ENCODE data around the gene HSPA12A. TPM values are rescaled to one million over a fixed set of nuclear protein-coding genes. Genes with fewer than 3 reads are reported as not detected.

Gene HSPA12A
- total and polyA plus RNA-seq, 7 experiments from 2014 or later, result 0.06 to 0.07 TPM; not detected in 5

DNA sequence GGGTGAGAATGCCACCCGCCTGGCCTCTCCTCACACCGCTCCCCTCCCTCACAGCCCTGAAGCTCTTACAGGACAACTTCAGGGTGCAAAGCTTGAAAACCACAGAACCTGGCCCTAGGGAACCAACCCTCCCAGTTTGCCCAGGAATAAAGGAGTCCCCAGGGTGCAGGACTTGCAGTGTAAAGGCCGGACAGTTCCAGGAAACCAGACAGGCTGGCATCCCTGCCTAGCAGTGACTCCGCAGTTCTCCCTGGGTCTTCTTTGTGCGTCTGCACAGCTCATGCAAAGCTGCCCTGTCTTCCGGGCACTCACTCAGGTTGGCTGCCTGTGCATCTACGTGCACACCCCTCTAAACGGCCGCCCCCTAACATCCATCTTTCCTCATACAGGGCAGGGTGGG lies 36.1 kb downstream of the HSPA12A start:
- Mint-ChIP-seq H3K9me3 (peaks cover 0 to 3% (median 0%) of the 10 kb centered on the region in 11 donors), H3K27me3 (peaks cover 11 to 62% (median 42%) of the 10 kb centered on the region in 5 donors), H3K36me3 (no peaks in the 10 kb centered on the region), H3K4me1 (no peaks in the 10 kb centered on the region), H3K4me3 (no peak overlapping the region), H3K27ac (no peak overlapping the region)
- H3K4me1 ChIP-seq (ENCODE audit: control insufficient read depth in 2 of 2, insufficient read depth in 2 of 2, low read length in 2 of 2), result no peaks in the 10 kb centered on the region
- CTCF ChIA-PET, result no interaction called here
- no peak overlapping the region for H3K27ac ChIP-seq (ENCODE audit: low read depth, low read length)
- no peaks in the 10 kb centered on the region for H3K9me3 ChIP-seq (ENCODE audit: control insufficient read depth in 2 of 3, low read length in 3 of 3)
- no peaks in the 10 kb centered on the region for H3K27me3 ChIP-seq (ENCODE audit: control insufficient read depth in 2 of 2, insufficient read depth in 2 of 2, low read length in 2 of 2)
- no peak overlapping the region for H3K4me3 ChIP-seq (ENCODE audit: low read length)
- POLR2A ChIA-PET, result no interaction called here
- intact Hi-C loops (cut with micrococcal nuclease), result no loop called here
- DNase-seq (no peak), ATAC-seq (no peak)
- no peaks in the 10 kb centered on the region for H3K36me3 ChIP-seq (ENCODE audit: control insufficient read depth in 2 of 3, insufficient read depth in 3 of 3, low read length in 3 of 3)

GRCh38 chr10:116705498-116705897 lies 36.9 kb downstream of the HSPA12A start:
- H3K36me3 ChIP-seq (ENCODE audit: control insufficient read depth in 2 of 3, insufficient read depth in 3 of 3, low read length in 3 of 3), result no peaks in the 10 kb centered on the region
- H3K27me3 ChIP-seq (ENCODE audit: control insufficient read depth in 2 of 2, insufficient read depth in 2 of 2, low read length in 2 of 2), result no peaks in the 10 kb centered on the region
- intact Hi-C loops (cut with micrococcal nuclease), result no loop called here
- CTCF ChIA-PET, result no interaction called here
- H3K36me3 Mint-ChIP-seq, result no peaks in the 10 kb centered on the region
- H3K4me3 ChIP-seq (ENCODE audit: low read length), result no peak overlapping the region
- no peaks in the 10 kb centered on the region for H3K4me1 ChIP-seq (ENCODE audit: control insufficient read depth in 2 of 2, insufficient read depth in 2 of 2, low read length in 2 of 2)
- H3K4me1 Mint-ChIP-seq, result no peaks in the 10 kb centered on the region
- H3K4me3 Mint-ChIP-seq, result no peak overlapping the region
- H3K27me3 Mint-ChIP-seq, result peaks cover 8 to 66% (median 43%) of the 10 kb centered on the region in 5 donors
- DNase-seq, result no peak
- no peak overlapping the region for H3K27ac Mint-ChIP-seq
- H3K27ac ChIP-seq (ENCODE audit: low read depth, low read length), result no peak overlapping the region
- no peaks in the 10 kb centered on the region for H3K9me3 ChIP-seq (ENCODE audit: control insufficient read depth in 2 of 3, low read length in 3 of 3)
- H3K9me3 Mint-ChIP-seq, result peaks cover 0 to 3% (median 0%) of the 10 kb centered on the region in 11 donors
- ATAC-seq, result no peak
- POLR2A ChIA-PET, result no interaction called here

DNA sequence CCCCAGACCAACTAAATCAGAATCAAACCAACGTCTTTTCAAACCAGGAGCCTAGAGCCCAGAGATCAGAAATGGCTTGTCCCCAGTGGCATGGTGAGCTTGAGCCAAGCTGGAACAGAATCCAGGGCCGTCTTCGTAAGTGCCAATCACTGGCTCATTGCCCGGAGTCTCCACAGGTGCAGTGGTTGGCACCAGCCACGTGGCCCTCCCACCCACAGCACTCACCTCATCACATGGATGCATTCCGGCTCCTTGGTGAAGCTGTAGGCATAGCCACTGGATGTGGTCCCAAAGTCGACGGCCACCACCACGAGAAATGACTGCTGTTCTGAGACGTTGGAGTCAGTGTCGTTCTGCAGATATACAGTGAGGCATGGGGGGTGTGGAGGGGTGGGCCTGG lies 37.4 kb downstream of the HSPA12A start:
- no peaks in the 10 kb centered on the region for H3K36me3 ChIP-seq (ENCODE audit: control insufficient read depth in 2 of 3, insufficient read depth in 3 of 3, low read length in 3 of 3)
- H3K27me3 ChIP-seq (ENCODE audit: control insufficient read depth in 2 of 2, insufficient read depth in 2 of 2, low read length in 2 of 2), result no peaks in the 10 kb centered on the region
- Mint-ChIP-seq H3K27ac (no peak overlapping the region), H3K36me3 (no peaks in the 10 kb centered on the region), H3K27me3 (peaks cover 3 to 64% (median 39%) of the 10 kb centered on the region in 5 donors), H3K4me3 (no peak overlapping the region), H3K4me1 (no peaks in the 10 kb centered on the region), H3K9me3 (peaks cover 0 to 3% (median 0%) of the 10 kb centered on the region in 11 donors)
- no peak overlapping the region for H3K4me3 ChIP-seq (ENCODE audit: low read length)
- H3K27ac ChIP-seq (ENCODE audit: low read depth, low read length), result no peak overlapping the region
- POLR2A ChIA-PET, result no interaction called here
- intact Hi-C loops (cut with micrococcal nuclease), result no loop called here
- H3K4me1 ChIP-seq (ENCODE audit: control insufficient read depth in 2 of 2, insufficient read depth in 2 of 2, low read length in 2 of 2), result no peaks in the 10 kb centered on the region
- DNase-seq, result no peak
- no peaks in the 10 kb centered on the region for H3K9me3 ChIP-seq (ENCODE audit: control insufficient read depth in 2 of 3, low read length in 3 of 3)
- CTCF ChIA-PET, result no interaction called here
- no peak for ATAC-seq

DNA sequence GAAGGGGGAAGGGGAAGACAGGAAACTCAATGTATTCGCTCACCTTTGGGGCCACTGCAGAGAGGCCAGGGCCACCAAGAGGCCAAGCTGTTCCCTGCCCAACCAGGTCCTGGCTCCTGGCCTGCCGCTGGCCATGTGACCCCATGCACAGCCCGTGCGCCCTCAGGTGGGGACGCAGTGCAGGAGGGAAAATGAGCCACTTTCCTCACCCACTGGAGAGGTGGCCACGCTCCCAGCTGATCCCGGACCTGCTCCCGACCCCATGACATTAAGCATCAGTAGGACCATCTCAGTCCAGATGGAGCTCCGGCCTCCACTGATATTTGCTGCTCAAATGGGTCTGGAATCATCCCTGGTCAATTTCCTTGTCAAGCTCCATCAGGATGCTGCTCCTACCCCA lies 40.2 kb downstream of the HSPA12A start:
- no peaks in the 10 kb centered on the region for H3K9me3 ChIP-seq (ENCODE audit: control insufficient read depth in 2 of 3, low read length in 3 of 3)
- H3K27me3 ChIP-seq (ENCODE audit: control insufficient read depth in 2 of 2, insufficient read depth in 2 of 2, low read length in 2 of 2), result no peaks in the 10 kb centered on the region
- CTCF ChIA-PET, result no interaction called here
- peaks cover 2 to 71% (median 49%) of the 10 kb centered on the region in 5 donors for H3K27me3 Mint-ChIP-seq
- intact Hi-C loops (cut with micrococcal nuclease), result no loop called here
- no peaks in the 10 kb centered on the region for H3K4me1 Mint-ChIP-seq
- no peaks in the 10 kb centered on the region for H3K36me3 Mint-ChIP-seq
- no peak overlapping the region for H3K27ac ChIP-seq (ENCODE audit: low read depth, low read length)
- H3K9me3 Mint-ChIP-seq, result peaks cover 0 to 3% (median 0%) of the 10 kb centered on the region in 11 donors
- H3K4me3 ChIP-seq (ENCODE audit: low read length), result no peak overlapping the region
- POLR2A ChIA-PET, result no interaction called here
- no peak for DNase-seq
- no peak overlapping the region for H3K4me3 Mint-ChIP-seq
- H3K27ac Mint-ChIP-seq, result no peak overlapping the region
- H3K36me3 ChIP-seq (ENCODE audit: control insufficient read depth in 2 of 3, insufficient read depth in 3 of 3, low read length in 3 of 3), result no peaks in the 10 kb centered on the region
- ATAC-seq, result no peak
- no peaks in the 10 kb centered on the region for H3K4me1 ChIP-seq (ENCODE audit: control insufficient read depth in 2 of 2, insufficient read depth in 2 of 2, low read length in 2 of 2)

- Mint-ChIP-seq H3K27ac (no peak overlapping the region), H3K4me1 (no peaks in the 10 kb centered on the region), H3K9me3 (peaks cover 0 to 4% (median 0%) of the 10 kb centered on the region in 11 donors), H3K27me3 (peaks cover 2 to 80% (median 57%) of the 10 kb centered on the region in 5 donors), H3K4me3 (no peak overlapping the region), H3K36me3 (no peaks in the 10 kb centered on the region)
- intact Hi-C loops (cut with micrococcal nuclease), result no loop called here
- Histone ChIP-seq H3K4me1 (ENCODE audit: control insufficient read depth in 2 of 2, insufficient read depth in 2 of 2, low read length in 2 of 2) (no peaks in the 10 kb centered on the region), H3K27me3 (ENCODE audit: control insufficient read depth in 2 of 2, insufficient read depth in 2 of 2, low read length in 2 of 2) (no peaks in the 10 kb centered on the region), H3K4me3 (ENCODE audit: low read length) (no peak overlapping the region), H3K9me3 (ENCODE audit: control insufficient read depth in 2 of 3, low read length in 3 of 3) (no peaks in the 10 kb centered on the region), H3K36me3 (ENCODE audit: control insufficient read depth in 2 of 3, insufficient read depth in 3 of 3, low read length in 3 of 3) (no peaks in the 10 kb centered on the region), H3K27ac (ENCODE audit: low read depth, low read length) (no peak overlapping the region)
- POLR2A ChIA-PET, result no interaction called here
- CTCF ChIA-PET, result no interaction called here
- DNase-seq, result no peak
- no peak for ATAC-seq
Measured at GRCh38 chr10:116699471-116700150, 42.8 kb downstream of the HSPA12A start.

- ChIA-PET POLR2A (no interaction called here), CTCF (no interaction called here)
- Histone ChIP-seq H3K4me3 (ENCODE audit: low read length) (no peak overlapping the region), H3K4me1 (ENCODE audit: control insufficient read depth in 2 of 2, insufficient read depth in 2 of 2, low read length in 2 of 2) (no peaks in the 10 kb centered on the region), H3K9me3 (ENCODE audit: control insufficient read depth in 2 of 3, low read length in 3 of 3) (no peaks in the 10 kb centered on the region), H3K36me3 (ENCODE audit: control insufficient read depth in 2 of 3, insufficient read depth in 3 of 3, low read length in 3 of 3) (no peaks in the 10 kb centered on the region), H3K27ac (ENCODE audit: low read depth, low read length) (no peak overlapping the region), H3K27me3 (ENCODE audit: control insufficient read depth in 2 of 2, insufficient read depth in 2 of 2, low read length in 2 of 2) (no peaks in the 10 kb centered on the region)
- ATAC-seq, result no peak
- H3K27me3 Mint-ChIP-seq, result peaks cover 2 to 85% (median 57%) of the 10 kb centered on the region in 5 donors
- H3K27ac Mint-ChIP-seq, result no peak overlapping the region
- DNase-seq, result no peak
- no peak overlapping the region for H3K4me3 Mint-ChIP-seq
- no peaks in the 10 kb centered on the region for H3K36me3 Mint-ChIP-seq
- peaks cover 0 to 4% (median 0%) of the 10 kb centered on the region in 11 donors for H3K9me3 Mint-ChIP-seq
- intact Hi-C loops (cut with micrococcal nuclease), result no loop called here
- H3K4me1 Mint-ChIP-seq, result no peaks in the 10 kb centered on the region
Measured at GRCh38 chr10:116699049-116699448, 43.3 kb downstream of the HSPA12A start.

DNA sequence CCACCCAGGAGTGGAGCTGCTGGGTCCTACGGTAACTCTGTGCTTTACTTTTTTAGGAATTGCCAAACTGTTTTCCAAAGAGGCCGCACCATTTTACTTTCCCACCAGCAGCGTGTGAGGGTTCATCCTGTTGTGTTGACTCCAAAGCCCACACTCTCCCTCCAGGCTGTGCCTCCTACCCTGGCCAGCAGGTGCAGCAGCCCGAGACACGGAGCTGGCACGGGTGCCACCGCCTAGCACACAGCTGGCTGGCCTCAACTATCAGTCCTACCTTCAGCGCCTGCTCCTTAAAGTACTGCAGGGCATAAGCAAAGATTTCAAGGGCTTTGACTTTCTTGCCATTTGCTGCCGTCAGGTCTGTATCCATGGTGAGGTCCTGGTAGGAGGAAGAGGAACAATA lies 44.0 kb downstream of the HSPA12A start:
- intact Hi-C loops (cut with micrococcal nuclease), result no loop called here
- Histone ChIP-seq H3K4me3 (ENCODE audit: low read length) (no peak overlapping the region), H3K9me3 (ENCODE audit: control insufficient read depth in 2 of 3, low read length in 3 of 3) (no peaks in the 10 kb centered on the region), H3K27me3 (ENCODE audit: control insufficient read depth in 2 of 2, insufficient read depth in 2 of 2, low read length in 2 of 2) (no peaks in the 10 kb centered on the region), H3K27ac (ENCODE audit: low read depth, low read length) (no peak overlapping the region), H3K36me3 (ENCODE audit: control insufficient read depth in 2 of 3, insufficient read depth in 3 of 3, low read length in 3 of 3) (no peaks in the 10 kb centered on the region), H3K4me1 (ENCODE audit: control insufficient read depth in 2 of 2, insufficient read depth in 2 of 2, low read length in 2 of 2) (no peaks in the 10 kb centered on the region)
- DNase-seq (no peak), ATAC-seq (no peak)
- Mint-ChIP-seq H3K4me3 (no peak overlapping the region), H3K27ac (no peak overlapping the region), H3K36me3 (no peaks in the 10 kb centered on the region), H3K4me1 (peaks cover 0 to under 1% (median 0%) of the 10 kb centered on the region in 7 donors), H3K27me3 (peaks cover 2 to 83% (median 51%) of the 10 kb centered on the region in 5 donors), H3K9me3 (peaks cover 0 to 4% (median 0%) of the 10 kb centered on the region in 11 donors)
- POLR2A ChIA-PET, result no interaction called here
- CTCF ChIA-PET, result no interaction called here

Data from naive thymus-derived CD4-positive, alpha-beta T cell (primary cell).